ENCODE measurements around the gene S100A14.
A peak's percentile ranks its signal among the peaks of the same experiment; 100 is the strongest.

The S100A14 gene

GRCh38 chr1:153638261-153638660 is 22.1 kb upstream of the S100A14 start:
- ATAC-seq: no peak

- ATAC-seq: no peak
Observed at GRCh38 chr1:153636312-153636711, 20.2 kb upstream of the S100A14 start.

DNA sequence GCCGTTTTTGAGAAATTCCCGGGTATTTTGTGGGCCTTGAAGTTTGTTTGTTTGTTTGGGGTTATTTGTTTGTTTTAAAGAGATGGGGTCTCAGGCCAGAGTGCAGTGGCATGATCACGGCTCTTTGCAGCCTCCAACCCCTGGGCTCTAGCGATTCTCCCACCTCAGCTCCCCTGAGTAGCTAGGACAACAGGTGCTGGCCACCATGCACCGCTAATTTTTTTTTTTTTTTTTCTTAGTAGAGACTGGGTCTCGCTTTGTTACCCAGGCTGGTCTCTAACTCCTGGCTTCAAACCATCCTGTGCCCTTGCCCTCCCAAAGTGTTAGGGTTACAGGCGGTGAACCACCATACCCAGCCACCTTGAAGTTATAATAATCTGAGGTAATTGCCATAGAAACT is 19.7 kb upstream of the S100A14 start:
- ATAC-seq: no peak

DNA sequence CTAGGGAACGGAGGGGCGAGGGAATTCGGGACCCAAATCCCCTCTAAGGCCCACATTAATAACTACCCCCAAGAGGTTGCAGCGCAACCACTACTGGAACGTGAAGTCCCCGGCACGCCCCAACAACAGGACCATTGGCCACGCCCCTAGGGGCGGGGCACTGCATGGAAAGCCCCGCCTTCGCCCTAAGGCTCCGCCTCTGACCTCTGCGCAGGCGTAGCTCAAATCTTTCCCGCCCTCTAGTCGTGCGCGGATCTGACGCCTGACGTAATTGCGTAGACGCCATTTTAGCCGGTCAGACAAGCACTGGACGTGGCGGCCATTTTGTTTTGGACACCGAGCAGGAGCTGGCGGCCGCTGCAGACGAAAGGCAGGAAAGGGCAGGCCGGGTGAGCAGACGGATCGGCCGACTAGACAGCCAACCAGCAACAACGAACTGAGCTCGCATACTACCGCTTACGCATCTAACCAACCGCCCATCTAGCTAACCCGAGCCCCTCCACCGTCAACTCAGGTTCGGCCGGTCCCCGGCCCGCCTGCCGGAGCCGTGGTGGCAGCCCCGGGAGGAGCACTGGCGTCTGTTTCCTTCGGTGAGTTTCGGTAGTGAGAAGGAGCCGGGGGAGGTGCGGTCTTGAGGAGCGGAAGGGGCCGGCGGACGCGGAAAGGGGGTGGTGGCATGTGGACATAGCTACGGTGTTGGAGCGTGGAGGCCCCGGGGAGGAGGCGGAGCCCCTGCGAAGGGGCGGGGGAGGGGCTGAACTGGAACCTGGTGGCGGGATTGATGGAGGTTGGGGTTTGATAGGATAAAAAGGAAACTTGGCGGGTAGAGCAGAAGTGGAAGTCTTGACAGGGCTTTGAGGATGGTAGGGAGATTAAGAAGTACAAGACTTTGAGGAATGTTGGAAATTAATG is 17.9 kb upstream of the S100A14 start, which contains the start of gene CHTOP:
Gene CHTOP, plus strand, starts transcription at position 313 of the 912 bp plus-strand sequence. CDS start 2,523 bp downstream, outside the sequence.
- ATAC-seq: peak; percentile 86 to 89

- ATAC-seq: no peak
Observed at GRCh38 chr1:153633161-153633753, 17.1 kb upstream of the S100A14 start.

DNA sequence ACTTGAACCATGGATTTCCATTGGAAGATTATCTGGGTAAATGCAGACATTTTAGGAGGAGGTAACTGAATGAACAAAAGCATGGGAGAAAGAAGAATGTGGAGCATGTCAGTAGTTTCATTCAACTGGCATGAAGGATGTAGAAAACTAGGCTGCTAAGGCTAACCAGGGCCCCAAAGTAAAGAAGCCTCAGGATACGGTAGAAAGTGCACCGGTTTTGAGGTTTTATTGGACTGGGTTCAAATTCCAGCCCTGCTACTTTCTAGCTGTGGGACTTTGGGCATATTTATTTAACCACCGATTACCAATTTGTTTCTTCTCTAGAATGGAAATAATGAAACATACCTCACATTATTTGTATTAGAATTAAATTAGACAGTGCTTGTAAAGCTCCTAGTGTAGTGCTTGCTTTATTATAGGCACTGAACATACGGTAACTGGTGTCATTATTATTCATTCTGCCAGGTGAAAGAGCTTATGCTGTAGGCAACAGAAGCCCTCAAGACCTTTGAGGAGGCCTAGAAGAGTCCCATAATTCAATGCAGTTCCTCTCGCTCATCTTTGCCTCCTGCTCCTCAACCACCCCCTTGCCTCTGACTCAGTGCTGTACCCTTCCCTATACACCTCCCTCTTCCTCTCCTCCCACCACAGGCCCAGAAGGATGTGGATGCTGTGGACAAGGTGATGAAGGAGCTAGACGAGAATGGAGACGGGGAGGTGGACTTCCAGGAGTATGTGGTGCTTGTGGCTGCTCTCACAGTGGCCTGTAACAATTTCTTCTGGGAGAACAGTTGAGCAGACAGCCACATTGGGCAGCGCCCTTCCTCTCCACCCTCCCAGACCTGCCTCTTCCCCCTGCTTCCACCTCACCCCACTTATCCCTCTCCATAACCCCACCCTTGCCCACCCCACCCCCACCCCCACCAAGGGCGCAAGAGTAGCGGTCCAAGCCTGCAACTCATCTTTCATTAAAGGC is 15.2 kb upstream of the S100A14 start:
- no peak for ATAC-seq

DNA sequence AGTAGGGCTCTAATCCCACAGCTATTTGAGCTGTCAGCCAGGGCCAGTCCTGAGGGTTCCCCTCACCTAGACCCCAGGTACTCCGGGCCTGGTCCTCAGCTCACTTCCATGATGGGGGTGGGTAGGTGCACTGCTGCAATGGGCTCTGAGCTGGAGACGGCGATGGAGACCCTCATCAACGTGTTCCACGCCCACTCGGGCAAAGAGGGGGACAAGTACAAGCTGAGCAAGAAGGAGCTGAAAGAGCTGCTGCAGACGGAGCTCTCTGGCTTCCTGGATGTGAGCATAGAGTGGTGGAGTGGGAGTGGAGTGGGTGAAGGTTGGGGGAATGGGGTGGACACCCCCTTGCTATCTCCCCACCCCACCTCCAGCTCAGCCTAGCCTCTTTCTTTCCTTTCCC is 14.3 kb upstream of the S100A14 start:
- no peak for ATAC-seq

DNA sequence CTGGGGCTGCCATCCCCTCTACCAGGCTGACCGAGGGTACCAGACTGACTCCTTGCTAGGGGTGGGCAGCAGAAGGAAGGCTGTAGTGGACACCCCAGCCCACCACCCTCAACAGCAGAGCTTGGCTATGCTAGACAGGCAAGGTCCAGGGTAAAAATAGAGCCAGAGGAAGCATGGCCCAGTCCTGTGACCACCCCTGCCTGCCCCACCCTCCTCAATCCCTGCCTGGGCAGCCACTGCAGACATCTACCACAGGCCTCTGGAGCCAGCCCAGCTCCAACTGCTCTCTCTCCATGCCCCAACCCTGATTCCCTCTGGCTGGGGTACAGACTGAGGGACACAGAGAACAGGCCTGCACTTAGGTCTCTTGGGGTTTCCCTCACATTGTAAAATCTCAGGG is 13.8 kb upstream of the S100A14 start:
- no peak for ATAC-seq

- no peak for ATAC-seq
Observed at GRCh38 chr1:153629343-153629665, 13.2 kb upstream of the S100A14 start.

GRCh38 chr1:153628638-153629342 is 12.7 kb upstream of the S100A14 start:
- ATAC-seq: no peak

DNA sequence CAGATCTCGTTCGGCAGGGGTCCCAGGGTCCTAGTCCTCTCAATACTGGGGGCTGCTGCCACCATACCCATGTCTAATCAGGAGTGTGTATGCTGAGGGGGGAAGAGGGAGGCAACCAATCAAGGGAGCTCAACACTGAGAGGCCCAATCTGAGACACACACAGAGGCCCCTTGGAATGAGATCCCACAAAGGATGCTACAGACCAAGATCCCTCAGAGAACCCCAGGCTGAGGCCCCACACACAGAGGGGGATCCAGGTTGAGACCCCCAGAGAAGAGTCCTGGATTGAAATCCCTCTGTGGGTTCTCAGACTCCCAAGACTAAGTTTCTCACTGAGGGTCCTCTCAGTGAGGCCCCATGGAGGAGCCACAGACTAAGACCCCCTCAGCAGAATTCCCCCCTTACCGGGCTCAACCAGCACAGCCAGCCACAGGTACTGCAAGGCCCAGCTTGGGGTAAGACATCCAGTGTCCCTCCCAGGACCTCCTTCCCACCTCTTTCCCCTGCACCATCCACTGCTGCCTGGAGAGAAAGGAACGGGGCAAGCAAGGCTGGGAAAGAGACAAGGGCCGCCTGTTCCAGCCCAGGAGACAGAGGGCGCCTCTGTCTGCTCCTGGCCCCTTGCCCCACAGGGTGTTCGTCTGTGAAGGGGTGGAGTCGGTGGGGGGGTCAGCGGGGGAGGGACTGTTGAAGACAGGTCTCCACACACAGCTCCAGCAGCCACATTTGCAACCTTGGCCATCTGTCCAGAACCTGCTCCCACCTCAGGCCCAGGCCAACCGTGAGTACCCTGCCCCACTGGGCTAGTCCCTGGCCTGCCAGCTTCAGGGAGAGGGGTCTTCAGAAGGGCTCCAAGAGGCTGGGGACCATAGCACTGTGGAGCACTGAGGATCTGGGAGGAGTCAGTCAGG is 11.8 kb upstream of the S100A14 start, which contains the start of gene S100A1:
Gene S100A1, plus strand, starts transcription at position 720 of the 912 bp plus-strand sequence. CDS start 2,088 bp downstream, outside the sequence.
- no peak for ATAC-seq

DNA sequence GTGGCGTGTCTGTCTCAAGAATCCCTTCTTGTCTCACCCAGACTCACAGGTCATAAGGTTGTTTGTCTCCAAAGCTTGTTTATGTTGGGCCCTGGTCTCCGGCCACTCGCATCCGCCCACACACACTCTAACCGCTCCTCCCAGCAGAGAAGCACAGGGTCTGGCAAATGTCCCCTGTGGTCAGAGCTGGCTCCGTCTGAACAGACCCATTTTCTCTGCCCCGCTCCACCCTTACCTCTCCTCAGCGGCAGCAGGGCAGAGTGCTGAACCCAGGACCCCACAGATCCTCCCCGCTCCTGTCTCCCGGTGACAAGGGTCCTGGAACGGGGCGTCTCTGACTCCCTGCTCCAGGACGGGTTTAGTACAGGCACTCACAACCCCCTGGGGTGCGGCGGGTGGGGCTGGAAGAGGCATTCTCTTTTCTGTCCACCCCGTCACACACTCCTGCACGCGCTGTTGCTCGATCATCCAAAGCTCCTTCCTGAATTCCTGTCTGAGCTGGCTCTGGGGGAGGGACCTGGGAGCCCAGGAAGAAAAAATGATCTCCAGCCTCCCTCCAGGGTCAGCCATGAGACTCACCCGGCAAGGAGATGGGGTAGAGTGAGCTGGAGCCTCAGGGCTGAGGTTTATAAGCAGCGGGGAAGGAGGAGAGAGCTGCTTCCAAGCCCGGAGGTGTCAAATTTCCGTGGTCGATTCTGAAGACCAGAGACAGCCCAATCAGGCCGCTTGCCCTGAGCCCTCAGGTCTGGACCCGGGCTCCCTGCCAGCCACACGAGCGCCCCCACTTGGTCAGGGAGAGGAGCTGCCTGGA is 11.0 kb upstream of the S100A14 start, which contains the start of gene S100A13:
Gene S100A13, minus strand, starts transcription at position 602 of the 811 bp plus-strand sequence. CDS start 1,033 bp downstream, outside the sequence.
- ATAC-seq: no peak

DNA sequence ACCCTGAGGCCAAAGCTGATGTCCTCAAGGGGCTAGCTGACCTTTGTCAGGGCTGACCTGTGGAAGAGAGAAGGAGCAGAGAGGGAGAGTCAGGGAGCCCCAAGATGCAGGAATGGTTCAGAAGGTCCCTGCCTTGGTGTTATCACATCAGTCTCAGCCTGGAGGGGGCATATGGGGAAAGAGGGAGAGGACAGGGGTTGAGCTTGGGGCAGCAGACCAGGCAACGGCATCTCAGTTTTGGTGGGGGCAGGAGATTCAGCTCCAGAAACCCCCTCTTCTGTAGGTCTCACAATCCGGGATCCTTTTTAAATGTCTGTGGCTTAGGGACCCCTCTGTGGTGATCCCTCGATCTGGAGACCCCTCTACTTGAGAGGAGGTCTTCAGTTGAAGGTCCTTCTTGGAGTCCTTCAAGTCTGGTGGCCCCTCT is 10.4 kb upstream of the S100A14 start:
- ATAC-seq: no peak

- ATAC-seq: no peak
Observed at GRCh38 chr1:153624965-153625611, 9.0 kb upstream of the S100A14 start.

DNA sequence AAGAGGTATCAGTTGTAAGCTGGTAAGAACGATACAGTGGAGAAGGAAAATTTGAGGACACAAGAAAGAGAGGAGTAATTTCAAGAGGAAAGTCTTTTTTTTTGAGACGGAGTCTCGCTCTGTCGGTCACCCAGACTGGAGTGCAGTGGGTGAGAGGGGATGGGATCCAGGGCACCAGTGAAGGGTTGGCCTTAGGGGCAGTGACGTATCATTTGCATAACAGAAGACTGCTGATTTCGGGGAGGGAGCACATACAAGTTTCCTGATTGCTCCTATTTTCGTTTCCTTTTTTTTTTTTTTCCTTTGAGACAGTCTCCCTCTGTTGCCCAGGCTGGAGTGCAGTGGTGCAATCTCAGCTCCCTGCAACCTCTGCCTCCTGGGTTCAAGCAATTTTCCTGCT is 7.0 kb upstream of the S100A14 start:
- ATAC-seq: no peak

GRCh38 chr1:153619171-153619570 is 3.0 kb upstream of the S100A14 start:
- no peak for ATAC-seq

GRCh38 chr1:153617663-153618062 is 1.5 kb upstream of the S100A14 start:
- ATAC-seq: peak in 1 of 2 donors; percentile 91

DNA sequence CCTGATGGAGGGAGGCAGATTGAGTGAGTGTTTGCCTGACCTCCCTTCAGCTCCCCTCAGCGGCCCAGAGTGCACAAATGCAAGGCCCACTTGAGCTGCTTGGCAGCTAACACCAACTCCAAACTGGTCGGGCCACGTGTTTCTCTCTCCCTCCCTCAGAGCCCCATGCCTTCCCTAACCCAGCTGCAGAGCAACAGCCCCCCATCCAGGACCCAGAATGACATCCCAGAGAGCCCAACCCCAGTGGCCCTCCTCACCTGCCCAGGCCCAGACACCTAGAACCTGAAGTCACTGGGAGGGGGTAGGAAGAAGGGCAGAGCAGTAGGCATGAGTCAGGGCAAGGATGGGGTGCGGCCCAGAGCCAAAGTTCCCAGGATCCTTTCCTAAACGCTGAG is 789 bp upstream of the S100A14 start:
- ATAC-seq: no peak

- ATAC-seq: no peak
Observed at GRCh38 chr1:153615406-153615805, 719 bp downstream of the S100A14 start.
